AG09319 (cell line): Measurements from ENCODE around the gene KLHL5.

Experiments
- DNase-seq: peaks from one replicate; pipeline ENCODE4 v3.0.0-alpha.2; 2010; ENCODE audit warnings: low read depth; ENCODE audit errors: extremely low read depth
- TF ChIP-seq, protein P1 (sequence below): IDR thresholded peaks from 2 replicates; pipeline ENCODE4 v1.5.1; 2011; ENCODE audit warnings: low read depth, mild to moderate bottlenecking, inconsistent platforms, low read length, moderate library complexity

The KLHL5 gene

GRCh38 chr4:39053983-39054382 is 8.0 kb upstream of the KLHL5 start:
- no peak for DNase-seq
- TF ChIP-seq, protein P1, sequence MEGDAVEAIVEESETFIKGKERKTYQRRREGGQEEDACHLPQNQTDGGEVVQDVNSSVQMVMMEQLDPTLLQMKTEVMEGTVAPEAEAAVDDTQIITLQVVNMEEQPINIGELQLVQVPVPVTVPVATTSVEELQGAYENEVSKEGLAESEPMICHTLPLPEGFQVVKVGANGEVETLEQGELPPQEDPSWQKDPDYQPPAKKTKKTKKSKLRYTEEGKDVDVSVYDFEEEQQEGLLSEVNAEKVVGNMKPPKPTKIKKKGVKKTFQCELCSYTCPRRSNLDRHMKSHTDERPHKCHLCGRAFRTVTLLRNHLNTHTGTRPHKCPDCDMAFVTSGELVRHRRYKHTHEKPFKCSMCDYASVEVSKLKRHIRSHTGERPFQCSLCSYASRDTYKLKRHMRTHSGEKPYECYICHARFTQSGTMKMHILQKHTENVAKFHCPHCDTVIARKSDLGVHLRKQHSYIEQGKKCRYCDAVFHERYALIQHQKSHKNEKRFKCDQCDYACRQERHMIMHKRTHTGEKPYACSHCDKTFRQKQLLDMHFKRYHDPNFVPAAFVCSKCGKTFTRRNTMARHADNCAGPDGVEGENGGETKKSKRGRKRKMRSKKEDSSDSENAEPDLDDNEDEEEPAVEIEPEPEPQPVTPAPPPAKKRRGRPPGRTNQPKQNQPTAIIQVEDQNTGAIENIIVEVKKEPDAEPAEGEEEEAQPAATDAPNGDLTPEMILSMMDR, result no peak

GRCh38 chr4:39054497-39054896 is 7.5 kb upstream of the KLHL5 start:
- DNase-seq, result no peak
- TF ChIP-seq, protein P1, result no peak

DNA sequence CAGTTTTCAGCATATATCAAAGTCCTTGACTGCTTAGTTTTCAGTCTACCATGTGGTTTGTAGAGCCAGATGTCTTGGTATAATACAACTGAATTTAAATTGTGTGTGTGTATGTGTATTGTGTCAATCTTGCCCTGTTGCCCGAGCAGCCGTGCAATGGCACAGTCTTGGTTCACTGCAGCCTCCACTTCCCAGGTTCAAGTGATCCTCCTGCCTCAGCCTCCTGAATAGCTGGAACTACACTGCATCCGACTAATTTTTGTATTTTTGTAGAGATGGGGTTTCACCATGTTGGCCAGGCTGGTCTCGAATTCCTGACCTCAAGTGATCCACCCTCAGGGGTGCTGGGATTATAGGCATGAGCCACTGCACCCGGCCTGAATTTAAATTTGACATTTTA is 6.0 kb upstream of the KLHL5 start:
- DNase-seq, result no peak
- TF ChIP-seq, protein P1, result no peak

DNA sequence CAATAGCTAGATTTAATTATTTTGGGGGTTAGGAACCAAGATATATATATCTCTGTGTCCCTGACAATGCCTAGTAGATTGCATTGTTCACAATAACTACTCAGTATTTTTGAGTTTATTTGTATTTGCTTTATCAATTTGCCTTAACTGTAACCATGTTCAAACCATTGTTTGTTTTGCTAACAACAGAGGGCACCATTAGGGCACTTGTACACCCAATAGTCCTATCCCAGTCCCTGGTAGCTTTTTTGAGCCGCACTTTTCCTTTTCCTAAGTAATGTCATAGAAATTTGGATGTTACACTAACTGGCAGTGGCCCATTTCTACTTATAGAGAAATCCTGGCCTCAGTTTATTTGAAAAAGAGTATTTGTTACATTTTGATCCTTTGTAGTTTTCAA is 575 bp upstream of the KLHL5 start:
- TF ChIP-seq, protein P1, result no peak
- DNase-seq, result no peak

DNA sequence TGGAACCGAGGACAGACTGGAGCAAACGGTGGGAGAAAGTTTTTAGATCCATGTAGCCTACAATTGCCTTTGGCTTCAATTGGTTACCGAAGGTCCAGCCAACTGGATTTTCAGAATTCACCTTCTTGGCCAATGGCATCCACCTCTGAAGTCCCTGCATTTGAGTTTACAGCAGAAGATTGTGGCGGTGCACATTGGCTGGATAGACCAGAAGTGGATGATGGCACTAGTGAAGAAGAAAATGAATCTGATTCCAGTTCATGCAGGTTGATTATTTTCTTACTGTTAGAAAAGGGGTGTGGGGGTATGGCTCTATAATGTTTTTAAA is 702 bp downstream of the KLHL5 start:
- DNase-seq, result no peak
- TF ChIP-seq, protein P1, result no peak

- TF ChIP-seq, protein P1, result no peak
- DNase-seq, result no peak
These were observed 1.4 kb downstream of the KLHL5 start for GRCh38 chr4:39063430-39063829.

GRCh38 chr4:39066371-39066770 is 4.3 kb downstream of the KLHL5 start:
- DNase-seq, result no peak
- TF ChIP-seq, protein P1, result no peak
